H1 (cell line): ENCODE measurements around the gene NLN. TPM values are rescaled to one million over a fixed set of nuclear protein-coding genes. Genes with fewer than 3 reads are reported as not detected.

Experiments
- BACH1 ChIP-seq: IDR thresholded peaks from 2 replicates; pipeline ENCODE4 v1.6.1; 2012; ENCODE audit warnings: low read length, improper control_type of control experiment
- polyA plus RNA-seq, 7 experiments: library from polyadenylated mRNA; depleted of rRNA in 3 of 7; stranded (reverse) in 5 of 7; unstranded in 2 of 7; fragments of >200 nt in 5 of 7; fragments of 200-250 nt in 2 of 7; gene quantifications; 1 replicate in 5 of 7; 2 replicates in 1 of 7; 4 replicates in 1 of 7; pipeline versions ENCODE4 v1.2.1 to v1.2.3, GENCODE V29; 2011 to 2013; ENCODE audit warnings: missing spikeins in 2 of 7, mixed read lengths in 2 of 7
- total RNA-seq: library from RNA; stranded (reverse); fragmentation: NEBNext Ultra II Directional; extraction: Animal tissue kit (Norgen Biotek cat#: 25700); gene quantifications from 2 replicates; pipeline ENCODE4 v1.2.1, GENCODE V29; 2021

The NLN gene
- total and polyA plus RNA-seq, 2 of the 8 experiments (the other 6 are each of a cell fraction or from before 2014, with no cell fraction given): 46.7 to 192 TPM

- no peak for TF ChIP-seq BACH1
Observed at GRCh38 chr5:65821966-65822365, 100.0 kb downstream of the NLN start (continued).
